Activated CD4-positive, alpha-beta T cell treated with anti-CD3 and anti-CD28 coated beads for 48 hours (primary cell): Measurements from ENCODE around the gene DAGLA.

Experiments
- DNase-seq: peaks from one replicate; pipeline ENCODE4 v3.0.0-alpha.2; 2020

DAGLA gene

DNA sequence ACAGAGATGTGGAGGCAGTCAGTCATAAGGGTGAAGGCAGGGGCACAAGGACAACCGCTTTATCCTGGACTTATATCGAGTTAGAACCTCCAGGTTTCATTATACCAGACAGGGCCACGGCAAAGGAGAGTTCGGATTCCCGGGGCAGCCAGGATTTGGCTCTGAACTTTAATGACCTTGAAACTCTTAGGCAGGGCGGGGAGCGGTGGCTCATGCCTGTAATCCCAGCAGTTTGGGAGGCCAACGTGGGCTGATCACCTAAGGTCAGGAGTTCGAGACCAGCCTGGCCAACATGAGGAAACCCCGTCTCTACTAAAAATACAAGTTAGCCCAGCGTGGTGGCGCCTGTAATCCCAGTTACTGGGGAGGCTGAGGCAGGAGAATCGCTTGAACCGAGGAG lies 71.2 kb downstream of the DAGLA start:
- no peak for DNase-seq

DNA sequence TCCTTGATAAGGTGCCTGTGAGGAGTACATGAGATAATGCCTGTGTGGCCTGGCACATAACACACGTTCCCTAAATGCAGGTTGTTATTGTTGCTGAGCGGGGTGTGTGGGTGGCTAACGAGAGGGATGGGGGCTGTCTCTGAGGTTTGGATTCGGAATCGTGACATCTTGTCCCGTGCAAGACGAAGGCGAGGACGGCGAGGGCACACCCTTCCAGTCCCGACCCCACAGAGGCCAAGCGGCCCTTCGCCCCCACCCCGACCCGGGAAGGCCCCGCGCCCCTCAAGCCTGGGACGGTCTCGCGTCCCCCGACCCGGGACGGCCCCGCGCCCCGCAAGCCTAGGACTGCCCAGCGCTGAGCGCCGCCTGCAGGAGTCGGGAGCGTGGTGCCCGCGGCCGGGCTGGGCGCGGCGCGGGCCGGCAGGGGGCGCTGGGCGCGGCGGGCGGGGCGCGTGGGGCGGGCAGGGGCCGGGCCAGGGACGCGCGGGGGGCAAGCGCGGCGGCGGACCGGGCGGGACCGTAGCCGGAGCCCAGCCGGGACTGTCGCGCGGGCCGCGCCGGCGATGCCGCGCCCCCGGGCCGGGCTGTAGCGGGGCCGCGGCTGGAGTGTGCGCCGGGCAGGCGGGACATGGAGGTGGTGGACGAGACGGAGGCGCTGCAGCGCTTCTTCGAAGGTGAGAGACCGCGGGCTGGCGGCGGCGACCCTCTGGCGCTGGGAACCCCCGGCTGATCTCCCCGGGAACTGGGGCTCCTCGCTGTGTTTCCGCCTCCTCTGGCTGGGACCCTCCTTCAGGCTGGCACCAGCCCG lies 72.1 kb downstream of the DAGLA start, which contains the start of gene MYRF:
Gene MYRF (plus strand): TSS at position 520 of the 808 bp plus-strand sequence. CDS start 109 bp downstream, at position 629.
- peak; percentile 60 for DNase-seq

DNA sequence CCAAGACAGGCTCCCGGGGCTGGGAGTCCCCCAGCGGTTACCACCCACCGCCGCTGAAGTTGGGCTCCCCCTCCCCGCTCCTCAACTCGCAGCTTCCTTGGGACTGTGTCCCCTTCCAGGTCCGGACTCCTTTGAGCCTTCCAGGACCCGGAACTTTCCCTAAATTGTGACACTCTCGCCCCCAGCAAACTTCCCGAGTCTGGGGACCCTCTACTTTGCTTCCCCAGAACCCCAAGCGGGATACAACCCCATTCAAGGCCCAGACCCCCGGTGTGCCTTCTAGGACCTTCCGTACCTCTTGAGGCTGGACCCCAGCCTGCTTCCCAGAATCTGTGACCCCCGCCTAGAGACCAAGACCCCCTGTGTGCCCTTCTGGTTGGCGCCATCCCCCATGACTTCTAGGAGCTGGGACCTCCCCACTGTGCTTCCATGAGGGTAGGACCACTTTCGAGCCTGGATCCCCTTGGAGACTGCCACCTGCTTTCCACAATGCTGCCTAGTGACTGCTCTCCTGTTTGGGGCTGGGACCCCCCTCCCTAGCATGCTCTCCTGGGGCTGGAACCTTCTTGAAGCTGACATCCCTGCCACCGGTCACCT lies 72.8 kb downstream of the DAGLA start:
- DNase-seq = no peak

DNA sequence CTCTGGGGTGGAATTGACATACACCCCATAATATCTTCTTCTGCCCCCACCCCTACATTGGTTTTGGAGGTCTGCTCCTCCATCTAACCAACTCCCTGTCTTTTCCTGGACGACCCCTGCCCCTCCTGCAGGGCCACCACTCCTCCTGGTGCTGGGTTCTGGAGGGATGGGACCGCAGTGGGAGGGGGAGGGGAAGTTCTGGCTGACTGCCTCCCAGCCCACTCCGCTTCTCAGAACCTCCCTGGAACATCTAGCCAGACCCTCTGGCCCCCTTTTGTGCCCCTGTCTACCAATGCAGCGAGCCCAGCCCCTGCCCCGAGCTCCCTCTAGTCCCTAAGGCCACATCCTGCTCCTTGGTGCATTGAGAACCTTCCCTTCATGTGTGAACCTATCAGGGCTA lies 73.5 kb downstream of the DAGLA start:
- no peak for DNase-seq

DNA sequence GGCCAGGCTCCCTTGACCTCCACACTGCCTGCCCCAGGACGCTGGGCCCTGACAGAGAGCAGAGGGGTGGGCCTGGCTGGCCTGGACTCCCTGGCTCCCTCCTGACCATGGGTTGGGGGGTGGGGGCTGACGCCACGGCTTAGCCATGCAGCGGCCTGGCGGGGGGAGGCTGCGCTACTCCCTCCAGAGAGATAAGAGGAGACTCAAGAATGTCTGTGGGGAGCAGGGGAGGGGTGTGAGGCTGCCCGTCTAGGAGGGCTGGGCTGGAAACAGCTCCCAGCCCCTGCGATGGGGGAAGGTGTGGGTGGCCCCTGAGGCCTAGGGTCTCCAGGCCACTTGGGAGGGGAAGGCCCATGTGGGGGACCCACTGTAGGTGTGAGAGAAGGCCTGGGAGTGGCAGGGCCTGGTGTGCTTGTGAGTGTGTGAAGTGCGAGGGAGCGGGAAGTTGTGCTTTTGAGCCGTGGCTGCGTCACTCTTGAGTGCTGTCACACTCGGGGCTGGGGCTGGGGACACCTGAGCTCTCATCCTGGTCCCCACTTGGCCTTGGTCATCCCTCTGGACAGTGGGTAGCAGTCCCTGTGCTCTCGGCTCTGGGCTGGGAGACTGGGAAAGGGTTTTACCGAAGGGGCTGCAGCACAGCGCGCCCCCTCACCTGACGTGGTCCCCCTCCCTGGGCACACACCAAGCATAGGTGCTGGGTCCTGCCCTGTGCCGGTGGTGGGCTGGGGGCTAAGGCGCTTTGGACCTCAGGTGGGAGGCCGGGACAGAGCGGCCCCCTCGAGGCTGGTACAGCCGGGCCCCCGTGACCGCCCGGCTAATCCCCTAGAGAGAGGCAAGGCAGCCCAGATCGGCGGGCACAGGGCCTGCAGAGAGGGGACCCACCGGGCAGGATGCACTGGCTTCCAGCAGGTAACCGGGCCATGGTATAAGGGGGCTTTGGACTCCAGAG lies 74.6 kb downstream of the DAGLA start:
- no peak for DNase-seq

DNA sequence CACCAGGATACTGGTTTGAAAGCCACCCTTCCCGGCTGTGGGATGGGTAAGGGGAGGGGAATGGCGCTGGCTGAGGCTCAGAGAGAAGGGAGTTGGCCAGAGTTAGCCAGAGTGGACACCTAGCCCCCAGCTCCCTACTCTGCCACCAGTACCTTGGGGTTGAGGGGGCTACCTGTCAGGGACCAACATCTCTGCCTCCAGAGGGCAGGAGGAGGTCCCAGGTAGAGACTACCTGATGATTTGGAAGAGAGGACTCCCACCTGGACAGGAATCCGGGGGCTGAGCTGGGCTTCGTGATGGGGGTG lies 75.9 kb downstream of the DAGLA start:
- DNase-seq = no peak

DNA sequence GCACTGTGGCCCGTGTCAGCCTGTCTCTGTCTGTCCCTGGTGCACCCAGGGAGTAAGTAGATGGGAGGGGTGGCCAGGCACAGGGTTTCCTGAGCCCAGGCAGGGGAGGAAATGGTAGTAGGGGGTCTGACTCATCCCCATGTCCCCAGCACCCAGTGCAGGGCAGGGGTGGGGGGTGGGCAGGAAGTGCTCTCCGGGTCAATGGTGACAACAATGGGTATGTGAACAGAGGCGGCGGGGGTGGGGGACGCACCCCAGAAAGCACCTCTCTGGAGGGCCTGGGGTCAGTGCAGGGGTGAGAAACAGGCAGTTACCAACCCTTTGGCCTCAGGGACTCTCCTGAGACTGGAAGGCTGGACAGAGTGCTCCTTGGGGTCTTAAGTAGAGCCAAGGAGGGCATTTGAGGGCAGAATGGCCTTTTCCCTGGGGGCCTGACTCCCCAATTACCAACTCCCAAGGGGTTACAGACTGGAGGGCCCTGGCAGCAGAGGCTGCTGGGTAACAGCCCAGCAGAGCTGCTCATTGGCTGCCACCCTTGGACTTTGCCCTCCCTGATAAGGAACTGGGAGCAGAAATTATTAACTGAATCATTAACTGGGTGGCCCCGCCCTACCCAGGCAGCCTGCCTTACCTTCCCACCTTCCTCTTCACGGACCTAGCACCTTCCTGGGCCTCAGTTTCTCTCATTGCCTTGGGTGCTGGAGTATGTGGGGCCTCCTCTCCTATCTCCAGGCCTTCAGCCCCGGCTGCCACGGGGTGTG lies 76.4 kb downstream of the DAGLA start:
- peak; percentile 35 for DNase-seq

DNA sequence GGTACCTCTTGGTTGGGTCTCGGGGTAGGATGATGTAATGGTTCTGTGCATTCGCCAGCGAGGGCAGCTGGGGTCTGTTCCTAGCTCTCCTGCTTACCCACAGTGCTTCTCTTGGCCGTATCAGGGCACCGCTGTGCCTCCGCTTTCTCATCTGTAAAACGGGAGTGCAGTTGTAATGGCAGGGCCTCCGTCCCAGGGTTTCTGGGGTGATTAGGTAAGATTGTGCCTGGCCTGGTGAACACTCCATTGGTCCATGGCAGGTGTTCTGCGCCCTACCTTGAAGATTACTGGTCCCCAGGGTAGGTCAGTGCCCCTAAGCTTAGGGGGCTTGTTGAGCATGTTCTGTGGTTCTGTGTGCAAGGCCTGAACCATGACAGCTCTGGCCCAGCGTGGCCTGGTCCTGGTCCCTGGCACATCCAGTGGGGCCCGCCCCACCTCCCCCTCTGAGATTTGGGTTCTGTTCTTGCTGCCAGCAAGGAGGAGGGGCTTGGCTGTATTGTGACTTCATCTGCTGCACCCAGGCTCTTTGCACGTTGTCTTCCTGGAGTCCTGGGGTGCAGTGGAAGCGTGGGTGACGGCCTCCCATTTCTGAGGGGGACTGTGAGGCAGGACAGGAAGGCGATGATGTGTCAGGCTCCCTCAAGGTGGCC lies 77.1 kb downstream of the DAGLA start:
- no peak for DNase-seq

DNA sequence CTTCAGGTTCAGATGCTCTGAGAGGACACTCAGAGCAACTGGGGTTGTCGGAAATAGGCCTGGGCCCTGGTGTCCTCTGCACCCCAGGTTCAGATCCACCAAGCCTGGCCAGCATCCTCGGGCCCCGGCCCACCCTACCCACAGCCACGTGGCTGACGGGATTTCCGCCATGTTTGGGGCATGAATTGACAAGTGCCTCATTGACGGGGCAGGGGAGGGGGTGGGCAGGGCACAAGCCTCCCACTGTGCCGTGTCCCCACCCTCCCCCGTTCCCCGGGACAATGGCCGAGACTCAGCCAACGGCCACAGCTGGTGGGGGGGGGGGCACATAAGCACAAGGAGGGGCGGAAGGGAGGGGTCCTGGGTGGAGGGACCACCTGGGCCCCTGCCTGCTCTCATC lies 80.8 kb downstream of the DAGLA start:
- no peak for DNase-seq

DNA sequence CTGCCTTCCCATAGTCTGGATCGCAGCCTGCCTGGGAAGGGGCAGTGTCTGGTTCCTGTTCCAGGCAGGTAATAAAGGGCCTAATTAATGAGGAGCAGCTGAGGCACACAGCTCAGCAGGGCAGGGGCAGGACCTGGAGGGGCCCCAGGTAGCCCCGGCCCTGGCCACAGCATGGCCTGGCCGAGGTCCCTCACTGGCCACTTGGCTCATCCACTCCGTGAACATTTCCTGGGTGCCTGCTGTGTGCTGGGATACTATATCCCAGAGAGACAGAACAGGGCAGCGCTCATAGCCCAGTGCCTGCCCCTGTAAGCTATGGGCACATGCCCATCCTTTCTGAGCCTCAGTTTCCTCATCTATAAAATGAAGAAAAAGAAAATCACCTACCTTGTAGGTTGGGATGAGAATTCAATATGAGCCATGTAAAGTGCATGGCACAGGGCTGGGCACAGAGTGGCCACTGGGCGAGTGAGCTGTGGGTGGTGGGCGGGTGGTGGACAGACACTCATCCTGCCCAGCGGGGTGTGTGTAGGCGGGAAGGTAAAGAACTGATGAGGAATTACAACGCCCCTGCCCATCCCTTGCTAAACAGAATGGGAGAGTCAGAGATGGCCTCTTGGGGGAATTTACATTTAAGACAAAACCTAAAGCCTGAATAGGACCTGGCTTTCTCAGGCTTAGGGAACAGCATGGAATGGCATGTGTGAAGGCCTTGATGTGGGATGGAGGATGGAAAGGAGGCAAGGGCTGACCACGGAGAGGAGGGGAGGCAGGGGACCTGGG lies 81.4 kb downstream of the DAGLA start:
- DNase-seq = no peak

DNA sequence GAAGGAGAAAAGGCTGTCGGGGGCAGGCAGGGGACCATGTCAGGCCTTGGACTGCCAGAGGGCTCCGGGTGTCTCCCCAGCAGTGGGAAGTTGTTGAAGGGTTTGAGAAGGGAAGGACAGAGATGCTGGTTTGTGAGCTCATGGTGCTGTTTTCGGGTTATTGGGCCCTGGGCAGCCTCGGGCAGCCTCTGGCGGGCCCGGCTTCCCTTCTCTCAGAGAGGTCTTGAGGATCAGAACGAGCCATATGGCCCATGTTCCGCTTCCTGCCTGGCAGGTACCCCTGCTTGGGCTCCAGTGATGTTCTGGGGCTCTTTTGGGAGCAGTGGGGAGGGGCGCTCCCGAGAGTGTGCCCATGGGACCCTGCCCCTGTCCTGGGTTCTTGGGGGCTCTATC lies 82.0 kb downstream of the DAGLA start:
- no peak for DNase-seq

DNA sequence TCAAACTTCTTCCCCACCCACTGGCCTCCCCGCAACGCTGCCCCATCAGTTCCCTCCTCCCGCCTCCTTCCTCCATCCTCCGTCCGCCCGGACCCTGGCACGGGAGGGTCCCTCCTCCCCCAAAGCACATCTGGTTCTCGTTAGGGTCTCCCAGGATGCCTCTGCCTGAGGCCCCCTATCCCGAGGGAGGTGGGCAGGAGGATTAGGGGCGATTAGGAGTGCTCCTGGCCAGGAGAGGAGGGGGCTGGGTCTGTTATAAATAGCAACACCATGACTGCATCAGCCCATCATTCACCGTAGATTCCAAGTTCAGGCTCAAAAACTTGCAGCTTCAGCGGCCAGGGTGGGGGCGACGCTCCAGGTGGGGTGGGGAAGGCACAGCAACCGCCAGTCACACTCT lies 82.6 kb downstream of the DAGLA start:
- DNase-seq = no peak

DNA sequence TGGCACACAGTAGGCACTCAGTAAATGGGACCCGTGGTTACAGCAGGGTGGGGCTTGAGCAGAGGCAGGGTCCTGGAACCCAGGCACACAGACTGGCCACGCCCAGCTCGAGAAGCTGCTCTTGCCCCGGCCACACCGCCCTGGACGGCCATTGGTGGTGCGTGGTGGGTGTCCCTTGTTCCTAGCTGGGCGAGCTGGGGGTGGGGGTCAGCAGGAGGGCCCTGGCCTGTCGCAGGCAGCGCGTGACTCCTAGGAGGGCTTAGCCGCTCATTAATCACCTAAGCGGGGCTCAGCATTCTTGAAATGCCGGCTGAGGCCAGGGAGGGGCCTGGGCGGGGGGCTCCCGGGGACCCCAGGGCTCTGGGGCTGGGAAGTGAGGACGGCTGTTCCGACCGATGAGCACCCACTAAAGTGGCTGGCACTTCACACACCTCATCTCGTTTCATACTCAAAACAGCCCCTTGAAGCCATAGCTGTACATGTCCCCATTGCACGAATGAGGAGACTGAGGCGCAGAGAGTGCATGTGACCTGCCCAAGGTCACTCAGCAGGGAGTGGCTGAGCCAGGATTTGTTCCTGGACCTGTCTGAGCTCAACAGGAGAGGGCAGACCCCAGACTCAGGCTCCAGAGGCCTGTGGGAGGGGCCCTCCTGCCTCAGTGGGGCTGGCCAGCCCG lies 83.9 kb downstream of the DAGLA start:
- DNase-seq = no peak

DNA sequence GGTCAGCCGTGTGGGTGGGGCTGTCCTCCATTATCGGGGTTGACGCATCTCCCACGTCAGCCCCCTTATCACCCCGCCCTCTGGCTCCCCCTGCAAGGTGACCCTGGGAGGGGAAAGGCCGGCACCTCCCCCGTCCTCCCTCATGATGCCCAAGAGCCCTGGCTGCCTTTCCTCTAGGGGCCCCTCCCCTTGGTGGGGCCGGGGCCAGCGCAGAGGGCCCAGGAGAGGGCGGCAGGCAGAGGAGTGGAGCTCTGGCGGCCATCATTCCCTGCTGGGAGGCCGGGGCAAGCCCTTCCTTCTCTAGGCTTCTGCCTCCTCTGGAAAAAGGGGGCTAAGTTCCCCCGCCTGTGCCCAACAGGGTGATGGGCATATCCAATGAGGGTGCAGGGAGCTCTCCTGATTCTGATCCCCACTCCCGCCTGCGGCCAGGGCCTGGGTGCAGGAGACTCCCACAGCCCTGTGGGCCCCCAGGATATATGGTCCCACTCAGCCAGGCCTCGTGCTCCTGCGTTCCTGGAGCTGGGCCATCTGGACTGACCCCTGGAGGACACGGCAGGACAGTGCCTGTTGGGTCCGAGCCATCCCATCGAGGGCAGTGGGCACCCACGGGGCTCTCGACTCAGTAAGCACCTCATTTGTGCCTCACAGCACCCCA lies 84.5 kb downstream of the DAGLA start:
- DNase-seq = no peak

DNA sequence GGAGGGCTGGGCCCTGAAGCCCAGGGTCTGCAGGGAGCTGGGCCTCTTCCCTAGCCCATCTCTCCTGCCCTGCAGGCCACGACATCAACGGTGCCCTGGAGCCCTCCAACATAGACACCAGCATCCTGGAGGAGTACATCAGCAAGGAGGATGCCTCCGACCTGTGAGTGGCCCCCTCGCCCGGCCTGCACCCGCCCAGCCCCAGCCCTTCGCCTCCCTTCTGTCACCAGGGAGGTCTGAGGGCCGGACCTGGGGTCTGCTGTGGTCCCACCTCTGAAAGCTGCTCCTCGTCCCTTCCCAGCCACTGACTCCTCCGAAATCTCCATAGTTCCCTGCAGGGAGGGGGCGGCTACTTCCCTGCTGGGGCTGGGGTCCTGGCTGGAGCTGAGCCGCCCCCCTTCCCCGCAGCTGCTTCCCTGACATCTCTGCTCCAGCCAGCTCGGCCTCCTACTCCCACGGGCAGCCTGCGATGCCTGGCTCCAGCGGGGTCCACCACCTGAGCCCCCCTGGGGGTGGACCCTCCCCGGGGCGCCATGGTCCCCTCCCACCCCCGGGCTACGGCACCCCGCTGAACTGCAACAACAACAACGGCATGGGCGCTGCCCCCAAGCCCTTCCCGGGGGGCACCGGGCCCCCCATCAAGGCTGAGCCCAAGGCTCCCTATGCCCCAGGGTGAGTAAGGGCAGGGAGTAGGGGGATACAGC lies 85.5 kb downstream of the DAGLA start:
- DNase-seq = no peak

DNA sequence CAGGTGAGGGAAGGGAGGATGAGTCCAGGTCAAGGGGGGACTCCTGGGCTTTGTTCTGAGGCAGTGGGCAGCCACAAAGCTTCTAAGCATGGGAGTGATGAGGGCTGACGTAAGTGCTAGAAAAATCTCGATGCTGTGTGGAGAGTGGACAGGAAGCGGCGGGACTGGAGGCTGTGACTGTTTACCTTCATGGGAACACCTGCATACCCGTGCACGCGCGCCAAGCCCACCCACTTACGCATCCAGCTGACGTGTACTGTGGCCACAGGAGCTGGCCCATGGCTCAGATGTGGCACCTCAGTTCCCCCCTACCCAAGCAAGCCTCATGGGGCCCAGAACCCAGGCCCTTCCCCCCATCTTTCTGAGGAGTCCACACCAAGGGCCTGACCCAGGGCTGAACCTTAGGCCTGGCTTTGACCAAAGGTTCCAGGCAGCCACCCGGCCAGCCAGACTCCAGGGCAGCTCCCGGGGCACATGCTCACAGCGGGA lies 86.2 kb downstream of the DAGLA start:
- no peak for DNase-seq

DNA sequence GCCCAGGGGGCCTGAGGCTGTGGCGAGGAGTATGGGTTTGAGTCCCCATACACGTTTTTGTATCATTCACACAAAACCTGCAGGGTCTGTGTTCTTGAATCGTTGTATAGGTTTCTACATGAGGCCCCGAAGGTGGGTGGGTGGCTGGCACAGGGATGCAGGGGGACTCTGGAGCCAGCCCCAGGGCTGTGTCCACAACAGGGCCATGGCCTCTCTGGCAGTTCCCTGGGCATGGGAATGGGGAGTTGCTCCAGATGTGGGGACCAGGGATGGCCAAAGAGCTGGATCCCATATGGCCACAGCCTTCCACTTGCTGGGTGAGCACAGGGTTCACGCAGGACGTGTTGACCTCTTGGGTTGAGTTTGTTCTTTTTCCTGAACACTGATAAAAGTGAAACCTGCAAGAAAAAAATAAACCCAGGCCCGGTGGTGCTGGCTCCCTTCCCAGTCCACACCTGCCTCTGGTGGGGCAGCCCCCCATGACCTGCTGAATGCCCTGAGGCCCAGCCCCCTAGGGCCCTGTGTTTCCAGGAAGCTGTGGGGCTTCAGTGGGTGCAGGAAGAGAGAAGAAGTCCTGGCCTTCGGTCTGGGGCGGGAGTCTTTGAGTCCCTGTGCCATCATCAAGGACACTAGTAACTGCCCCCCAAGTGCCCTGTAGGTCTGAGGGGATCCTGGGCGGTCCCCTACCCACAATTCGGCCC lies 88.3 kb downstream of the DAGLA start:
- DNase-seq = no peak

DNA sequence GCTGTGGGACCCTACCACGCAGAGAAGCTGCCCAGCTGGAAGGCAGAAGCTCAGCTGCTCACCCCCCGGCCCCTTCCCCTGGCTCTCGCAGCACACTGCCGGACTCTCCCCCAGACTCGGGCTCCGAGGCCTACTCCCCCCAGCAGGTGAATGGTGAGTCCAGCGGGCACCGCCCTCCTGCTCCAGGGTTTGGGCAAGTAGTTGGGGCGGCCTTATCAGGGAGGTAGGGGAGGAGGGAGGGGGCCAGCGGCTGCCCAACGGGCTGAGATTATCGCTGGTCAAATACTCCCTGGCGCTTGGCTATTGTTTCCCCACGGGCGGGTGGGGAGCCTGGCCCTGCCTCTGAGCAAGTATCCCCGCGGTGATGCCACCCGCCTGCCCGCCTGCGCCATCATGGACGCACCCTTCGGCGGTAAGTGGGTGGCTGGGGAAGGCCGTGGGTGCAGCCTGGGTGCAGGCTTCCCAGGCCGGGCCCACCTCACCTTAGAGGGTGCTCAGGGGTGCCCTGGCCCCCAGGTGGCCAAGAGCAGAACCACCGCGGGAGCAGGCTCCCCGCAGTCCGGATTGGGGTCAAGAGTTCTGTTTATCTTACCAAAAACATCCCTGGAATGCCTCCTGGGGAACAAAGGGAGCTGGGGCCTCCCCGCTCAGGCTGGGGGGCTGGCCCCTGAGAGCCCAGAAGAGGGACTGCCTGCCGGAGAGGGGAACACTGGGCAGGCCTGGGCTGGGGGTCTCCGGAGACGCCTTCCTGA lies 89.2 kb downstream of the DAGLA start:
- DNase-seq = no peak
